GM21381 (cell line): Measurements from ENCODE around the gene COL18A1.
"Not testable (repeated sequence)": the region's sequence is repeated elsewhere in the genome, so short reads cannot be mapped to it uniquely, and the experiment has no call there.

Experiments used
- ATAC-seq: cut with Tn5 transposase; IDR thresholded peaks from one replicate; pipeline ENCODE4 v1.9.1; 2021; ENCODE audit warnings: mild to moderate bottlenecking, moderate library complexity; ENCODE audit not compliant: unreplicated experiment

The COL18A1 gene

GRCh38 chr21:45366931-45367401 is 38.0 kb upstream of the COL18A1 start:
- no peak for ATAC-seq

- no peak for ATAC-seq
These were observed 37.3 kb upstream of the COL18A1 start for GRCh38 chr21:45367402-45368351.

GRCh38 chr21:45369018-45369417 is 35.9 kb upstream of the COL18A1 start:
- not testable (repeated sequence) for ATAC-seq

- ATAC-seq: no peak
These were observed 34.4 kb upstream of the COL18A1 start for GRCh38 chr21:45370575-45370974.

- no peak for ATAC-seq
These were observed 33.9 kb upstream of the COL18A1 start for GRCh38 chr21:45371081-45371480.

GRCh38 chr21:45371655-45372054 is 33.3 kb upstream of the COL18A1 start:
- no peak for ATAC-seq

GRCh38 chr21:45372732-45373355 is 32.1 kb upstream of the COL18A1 start:
- ATAC-seq: no peak

- no peak for ATAC-seq
These were observed 30.8 kb upstream of the COL18A1 start for GRCh38 chr21:45373991-45374816.

- no peak for ATAC-seq
These were observed 30.0 kb upstream of the COL18A1 start for GRCh38 chr21:45374826-45375455.

GRCh38 chr21:45376459-45377324 is 28.3 kb upstream of the COL18A1 start:
- ATAC-seq: no peak

- no peak for ATAC-seq
These were observed 27.6 kb upstream of the COL18A1 start for GRCh38 chr21:45377325-45377709.

GRCh38 chr21:45377866-45378257 is 27.1 kb upstream of the COL18A1 start:
- ATAC-seq: no peak

- no peak for ATAC-seq
These were observed 26.6 kb upstream of the COL18A1 start for GRCh38 chr21:45378258-45378966.

GRCh38 chr21:45379171-45379900 is 25.6 kb upstream of the COL18A1 start:
- no peak for ATAC-seq

GRCh38 chr21:45379901-45380330 is 25.0 kb upstream of the COL18A1 start:
- ATAC-seq: no peak

GRCh38 chr21:45380566-45380965 is 24.4 kb upstream of the COL18A1 start:
- no peak for ATAC-seq

- no peak for ATAC-seq
These were observed 23.8 kb upstream of the COL18A1 start for GRCh38 chr21:45381036-45381787.
